GM18502 (cell line): Measurements from ENCODE around the gene NUP205.

Source experiments
- ATAC-seq: cut with Tn5 transposase; IDR thresholded peaks from one replicate; pipeline ENCODE4 v1.9.1; 2021; ENCODE audit warnings: mild to moderate bottlenecking; ENCODE audit not compliant: unreplicated experiment, poor library complexity

The NUP205 gene

DNA sequence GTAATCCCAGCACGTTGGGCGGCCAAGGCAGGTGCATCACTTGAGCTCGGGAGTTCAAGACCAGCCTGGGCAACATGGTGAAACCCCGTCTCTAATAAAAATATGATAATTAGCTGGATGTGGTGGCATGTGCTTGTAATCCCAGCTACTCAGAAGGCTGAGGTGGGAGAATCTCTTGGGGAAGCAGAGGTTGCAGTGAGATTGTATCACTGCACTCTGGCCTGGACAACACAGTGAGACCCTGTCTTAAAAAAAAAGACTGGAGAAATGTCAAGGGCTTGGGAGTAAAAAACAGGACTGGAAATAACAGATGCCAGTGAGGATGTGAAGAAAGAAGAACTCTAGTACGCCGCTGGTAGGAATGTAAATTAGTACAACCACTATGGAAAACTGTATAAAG lies 16.7 kb upstream of the NUP205 start:
- no peak for ATAC-seq

DNA sequence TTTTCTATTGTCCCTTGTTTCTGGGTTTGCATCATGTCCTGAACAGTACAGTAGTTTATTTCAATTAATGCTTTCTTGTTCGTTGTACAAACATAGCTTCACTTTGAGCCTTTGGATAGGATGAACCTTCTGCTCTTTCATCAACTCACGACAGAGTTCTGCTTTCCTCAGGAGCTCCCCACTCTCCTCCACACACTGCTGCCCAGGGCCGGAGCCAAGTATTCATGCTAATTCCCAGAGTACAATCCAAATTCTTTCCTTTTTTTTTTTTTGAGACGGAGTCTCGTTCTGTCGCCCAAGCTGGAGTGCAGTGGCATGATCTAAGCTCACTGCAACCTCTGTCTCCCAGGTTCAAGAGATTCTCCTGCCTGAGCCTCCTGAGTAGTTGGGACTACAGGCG lies 7.5 kb upstream of the NUP205 start:
- no peak for ATAC-seq

DNA sequence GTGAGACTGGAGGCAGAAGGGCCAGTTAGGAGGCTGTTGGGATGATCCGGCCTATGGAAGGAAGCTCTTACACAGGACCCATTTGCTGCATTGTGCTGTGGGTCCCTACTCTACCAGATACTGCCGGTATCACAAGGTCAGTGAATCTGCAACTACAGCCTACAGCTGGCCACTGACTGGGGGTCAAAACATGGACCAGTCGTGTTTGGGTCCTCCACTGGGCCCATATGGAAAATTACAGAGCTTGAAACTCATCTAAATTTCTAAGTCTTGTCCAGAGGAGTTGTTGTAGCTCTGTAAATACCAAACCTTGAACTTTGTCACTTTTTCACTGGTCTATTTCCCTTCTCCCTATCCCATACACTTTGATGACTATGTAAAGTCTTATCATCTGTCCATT lies 5.6 kb upstream of the NUP205 start:
- ATAC-seq, result no peak

DNA sequence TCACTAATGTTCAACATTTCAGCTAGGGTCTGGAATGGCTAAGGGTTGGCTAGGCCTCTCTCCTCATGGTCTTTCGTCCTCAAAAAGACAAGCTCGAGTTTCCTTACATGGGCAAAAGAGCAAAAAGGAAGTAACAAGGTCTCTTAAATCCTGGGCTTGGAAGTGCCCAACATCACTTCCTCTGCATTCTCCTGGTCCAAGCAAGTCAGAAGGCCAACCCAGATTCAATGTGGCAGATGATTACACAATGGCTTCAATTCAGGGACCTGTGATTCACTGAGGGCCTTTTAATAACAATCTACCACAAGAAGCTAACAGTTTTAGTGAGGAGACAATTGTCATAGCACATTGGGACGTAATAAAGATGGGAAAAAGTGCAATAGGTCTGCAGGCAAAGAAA lies 4.4 kb upstream of the NUP205 start:
- no peak for ATAC-seq

DNA sequence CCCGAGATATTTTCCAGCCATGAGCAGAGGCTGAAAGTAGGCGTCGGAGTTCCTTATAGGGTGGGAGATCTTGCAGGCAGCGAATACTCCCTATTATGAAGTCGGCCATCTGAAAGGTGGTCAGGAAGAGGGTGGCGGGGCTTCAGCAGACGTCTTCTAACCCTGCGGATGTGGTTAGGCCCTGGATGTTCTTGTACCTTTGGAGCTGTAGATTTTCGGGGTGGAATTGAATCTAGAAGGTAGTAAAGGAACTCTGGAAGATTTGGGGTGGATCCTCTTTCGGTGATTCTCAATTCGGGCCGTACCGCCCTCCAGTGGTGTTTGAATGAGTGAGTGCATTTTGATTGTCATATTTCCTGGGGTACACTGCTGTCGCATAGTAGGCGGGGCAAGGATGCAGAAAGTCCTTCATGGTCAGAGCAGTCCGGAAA lies 635 bp downstream of the NUP205 start:
- ATAC-seq, result peak; percentile 78

DNA sequence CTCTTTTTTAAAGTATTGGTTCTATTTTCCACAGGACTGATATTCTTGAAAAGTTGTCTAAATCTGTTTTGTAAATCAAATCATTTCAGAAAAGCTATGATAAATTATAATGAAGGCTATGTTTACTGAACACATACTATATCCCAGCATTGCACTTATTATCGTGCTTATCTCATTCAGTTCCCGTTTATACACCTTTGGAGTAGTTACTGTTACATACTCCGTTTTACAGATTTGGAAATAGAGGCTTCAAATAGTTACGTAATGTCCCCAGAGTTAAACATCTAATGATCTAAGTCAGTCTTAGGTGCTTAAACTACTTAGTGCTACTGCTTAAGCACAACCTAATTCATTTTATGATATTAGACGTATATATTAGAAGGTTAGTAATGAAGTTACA lies 1.2 kb downstream of the NUP205 start:
- no peak for ATAC-seq

DNA sequence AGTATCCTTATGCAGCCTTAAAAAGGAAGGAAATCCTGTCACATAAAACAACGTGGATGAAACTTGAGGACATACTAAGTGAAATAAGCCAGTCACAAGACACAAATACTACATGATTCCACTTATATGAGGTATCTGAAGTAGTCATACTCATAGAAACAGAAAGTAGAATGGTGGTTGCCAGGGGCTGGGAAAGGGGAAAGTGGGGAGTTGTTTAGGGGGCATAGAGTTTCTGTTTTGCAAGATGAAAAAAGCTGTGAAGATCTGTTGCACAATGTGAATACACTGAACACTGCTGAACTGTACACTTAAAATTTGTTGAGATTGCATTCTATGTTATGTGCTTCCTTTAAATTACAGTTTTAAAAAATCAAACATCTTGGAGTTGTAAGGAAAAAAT lies 2.9 kb downstream of the NUP205 start:
- ATAC-seq, result no peak

DNA sequence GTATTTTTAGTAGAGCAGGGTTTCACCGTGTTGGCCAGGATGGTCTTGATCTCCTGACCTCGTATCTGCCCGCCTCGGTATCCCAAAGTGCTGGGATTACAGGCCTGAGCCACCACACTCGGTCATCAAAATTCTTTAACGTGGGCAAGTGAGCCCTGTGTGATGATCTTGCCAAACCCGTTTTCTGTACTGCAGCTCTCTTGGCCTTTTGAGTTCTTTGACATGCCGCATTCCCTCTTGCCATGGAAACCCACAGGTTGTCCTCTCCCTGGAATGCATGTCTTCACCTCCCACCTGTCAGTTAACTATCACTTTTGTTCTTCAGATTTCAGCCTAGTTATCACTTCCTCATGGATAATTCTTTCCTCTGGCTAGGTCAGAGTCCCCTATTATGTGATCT lies 5.0 kb downstream of the NUP205 start:
- ATAC-seq, result no peak

DNA sequence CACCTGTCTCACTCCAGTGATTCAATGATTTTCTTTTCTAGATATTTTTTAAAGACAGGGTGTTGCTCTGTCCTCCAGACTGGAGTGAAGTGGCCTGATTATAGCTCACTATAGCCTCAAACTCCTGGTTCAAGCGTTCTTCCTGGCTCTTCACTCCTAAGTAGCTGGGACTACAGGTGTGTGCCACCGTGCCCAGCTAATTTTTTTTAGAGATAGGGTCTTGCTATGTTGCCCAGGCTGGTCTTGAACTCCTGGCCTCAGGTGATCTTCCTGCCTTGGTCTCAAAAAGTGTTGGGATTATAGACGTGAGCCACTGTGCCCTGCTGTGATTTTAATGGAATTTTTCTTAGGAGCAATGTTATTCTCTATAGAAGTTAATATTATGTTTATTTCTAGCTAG lies 14.1 kb downstream of the NUP205 start:
- ATAC-seq, result no peak

DNA sequence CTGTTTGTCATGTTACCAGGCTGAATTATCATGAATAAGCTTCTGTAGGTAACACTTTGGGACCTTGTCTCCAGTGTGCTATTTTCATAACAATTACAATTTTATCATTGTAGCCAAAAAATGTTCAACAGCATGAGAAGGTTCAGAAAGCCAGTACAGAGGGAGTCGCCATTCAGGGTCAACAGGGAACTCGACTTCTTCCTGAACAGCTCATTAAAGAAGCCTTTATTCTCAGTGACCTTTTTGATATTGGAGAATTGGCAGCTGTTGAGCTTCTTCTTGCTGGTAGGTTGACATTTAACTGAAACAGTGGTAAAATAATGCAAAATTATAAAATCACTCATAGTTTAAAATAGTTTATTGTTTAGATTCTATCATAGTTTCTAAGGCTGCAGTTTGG lies 15.8 kb downstream of the NUP205 start:
- ATAC-seq, result no peak

DNA sequence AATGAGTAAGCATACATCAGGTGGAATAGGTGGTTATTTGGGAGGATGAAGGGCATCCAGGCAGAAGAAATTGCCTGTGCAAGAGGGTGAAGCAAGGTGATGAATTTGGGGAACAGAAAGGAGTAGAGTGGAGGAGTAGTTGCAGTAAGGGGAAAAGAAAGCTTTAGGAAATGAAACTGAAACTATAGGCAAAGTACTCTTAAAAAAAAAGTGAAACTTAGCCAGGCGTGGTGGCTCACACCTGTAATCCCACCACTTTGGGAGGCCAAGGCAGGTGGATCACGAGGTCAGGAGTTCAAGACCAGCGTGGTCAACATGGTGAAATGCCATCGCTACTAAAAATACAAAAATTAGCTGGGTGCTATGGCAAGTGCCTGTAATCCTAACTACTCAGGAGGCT lies 17.6 kb downstream of the NUP205 start:
- ATAC-seq, result no peak

DNA sequence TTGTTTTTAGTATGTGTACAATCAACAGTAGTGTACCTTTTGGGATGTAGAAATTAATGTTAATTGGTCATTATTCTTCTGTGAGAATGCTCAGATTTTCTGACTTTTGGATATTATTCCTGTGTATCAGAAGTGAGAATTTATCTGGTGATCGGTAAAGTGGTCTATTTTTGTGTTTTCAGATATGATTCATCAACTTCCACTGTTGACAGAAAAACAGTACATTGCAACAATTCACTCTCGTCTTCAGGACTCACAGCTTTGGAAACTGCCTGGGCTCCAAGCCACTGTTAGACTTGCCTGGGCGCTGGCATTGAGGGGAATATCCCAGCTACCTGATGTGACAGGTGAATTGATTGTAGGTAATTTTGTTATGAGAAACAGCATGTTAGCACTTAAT lies 20.9 kb downstream of the NUP205 start:
- ATAC-seq, result no peak

DNA sequence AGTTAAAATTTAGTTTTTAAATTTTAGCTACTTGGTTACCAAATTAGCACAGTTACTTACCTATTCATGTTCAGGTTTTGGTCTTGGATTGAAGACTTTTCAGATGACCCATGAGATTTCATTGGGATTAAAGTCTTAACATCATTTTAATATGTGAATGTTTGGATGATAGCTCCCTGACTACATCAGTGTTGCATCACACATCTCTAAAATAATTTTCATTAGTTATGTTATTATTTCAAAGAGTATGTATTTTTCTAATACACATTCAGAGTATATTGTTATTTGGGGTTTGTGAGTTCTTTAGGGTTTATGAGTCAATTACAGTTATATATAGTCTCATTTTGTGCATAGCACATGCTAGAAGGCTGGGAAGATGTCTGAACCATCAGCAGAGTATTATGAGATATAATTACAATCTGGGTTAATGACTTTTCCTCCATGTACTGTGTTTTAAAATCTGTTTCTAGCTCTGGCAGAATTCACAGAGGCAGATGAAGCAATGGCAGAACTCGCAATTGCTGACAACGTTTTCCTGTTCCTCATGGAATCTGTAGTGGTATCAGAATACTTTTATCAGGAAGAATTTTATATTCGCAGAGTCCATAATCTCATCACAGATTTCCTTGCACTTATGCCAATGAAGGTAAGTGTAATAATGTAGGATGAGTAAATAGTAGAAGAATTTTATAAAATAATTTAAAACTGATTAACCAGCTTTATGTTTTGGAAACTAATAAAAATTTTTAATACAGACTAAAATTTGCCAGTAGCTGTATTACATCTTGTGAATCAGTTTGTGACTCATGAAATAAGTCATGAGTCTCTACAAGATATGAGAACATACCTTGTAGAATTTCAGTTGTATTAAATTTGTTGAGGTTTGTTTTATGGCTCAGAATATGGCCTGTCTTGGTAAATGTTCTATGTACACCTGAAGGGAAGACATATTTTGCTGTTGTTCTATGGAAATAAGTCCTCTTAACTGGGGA lies 26.9 kb downstream of the NUP205 start:
- ATAC-seq, result no peak

DNA sequence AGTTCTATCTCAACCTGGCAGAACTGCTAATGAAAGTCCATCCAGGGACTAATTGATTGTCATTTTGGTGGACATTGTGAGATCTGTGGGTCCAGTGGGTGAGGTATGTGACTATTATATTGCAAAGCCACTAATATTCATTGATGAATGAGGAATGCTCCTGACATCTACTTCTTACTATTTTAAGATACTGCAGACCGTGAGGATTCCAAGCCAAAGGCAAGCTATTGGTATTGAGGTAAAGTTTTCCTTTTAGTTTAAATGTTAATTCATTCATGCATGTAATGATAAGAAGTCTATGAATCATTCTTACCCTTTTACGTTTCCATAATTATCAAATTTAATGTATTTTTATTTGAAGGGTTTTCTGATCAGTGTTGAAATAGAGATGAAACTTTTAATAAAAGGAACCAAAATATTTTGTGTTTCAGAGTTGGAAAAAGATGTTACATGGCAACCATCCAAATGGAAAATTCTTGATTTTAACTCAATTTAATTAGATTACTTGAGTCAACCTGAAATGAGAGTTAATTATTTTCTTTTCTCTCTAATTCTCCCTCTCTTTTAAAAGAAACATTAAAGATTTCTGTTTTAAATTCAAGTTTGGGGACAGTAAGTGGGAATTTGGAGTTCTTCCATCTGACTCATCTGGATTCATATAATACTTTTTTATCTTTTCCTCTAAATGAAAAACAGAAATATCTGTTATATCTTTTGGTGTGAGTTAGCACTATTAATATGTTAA lies 39.6 kb downstream of the NUP205 start:
- ATAC-seq, result no peak

DNA sequence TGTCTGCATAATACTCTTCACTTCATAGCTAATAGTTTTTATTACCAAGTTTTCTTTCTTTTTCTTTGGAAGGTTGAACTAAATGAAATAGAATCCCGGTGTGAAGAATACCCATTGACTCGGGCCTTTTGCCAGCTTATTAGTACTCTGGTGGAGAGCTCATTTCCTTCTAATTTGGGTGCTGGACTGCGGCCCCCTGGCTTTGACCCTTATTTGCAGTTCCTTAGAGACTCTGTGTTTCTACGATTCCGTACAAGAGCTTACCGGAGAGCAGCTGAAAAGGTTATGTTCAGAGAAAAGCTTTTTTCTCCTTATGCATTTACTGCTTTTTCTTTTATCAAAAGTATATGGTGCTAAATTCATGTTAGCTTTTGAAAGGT lies 40.2 kb downstream of the NUP205 start:
- ATAC-seq, result no peak

DNA sequence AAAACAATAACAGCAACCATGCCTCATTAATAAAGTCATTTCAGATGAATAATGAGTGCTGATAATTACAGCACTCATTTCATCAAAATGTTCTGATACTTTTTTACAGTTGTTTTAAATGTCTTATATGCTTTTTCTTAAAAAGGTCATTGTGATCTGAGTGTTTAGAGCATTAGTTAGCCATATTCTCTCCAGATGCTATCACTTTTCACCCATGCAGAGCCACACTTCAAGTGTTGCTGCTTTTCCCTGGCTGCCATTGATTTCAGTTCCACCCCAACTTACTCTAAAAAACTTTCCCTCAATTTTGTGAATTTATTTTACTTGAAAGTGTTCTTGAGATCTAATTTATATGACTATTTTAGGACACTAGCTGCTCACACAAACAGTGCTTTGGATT lies 41.8 kb downstream of the NUP205 start:
- ATAC-seq, result no peak

DNA sequence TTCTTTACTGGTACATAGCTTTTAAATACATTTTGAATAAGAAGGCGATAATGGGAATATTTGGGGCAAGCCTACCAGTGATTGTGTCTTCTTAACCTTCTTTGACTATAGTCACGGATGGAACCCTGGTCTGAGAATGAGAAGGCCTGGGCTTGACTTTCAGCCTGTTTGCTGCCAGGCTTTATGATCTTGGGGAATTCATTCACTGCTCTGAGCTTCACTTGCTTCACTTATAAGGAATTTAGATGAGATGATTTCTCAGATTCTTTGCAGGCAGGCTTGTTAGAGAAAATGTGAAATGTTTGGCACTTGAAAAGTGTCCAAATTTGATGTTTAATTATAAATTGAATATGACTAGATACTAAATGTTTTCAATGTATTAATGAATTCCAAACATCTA lies 42.5 kb downstream of the NUP205 start:
- no peak for ATAC-seq

DNA sequence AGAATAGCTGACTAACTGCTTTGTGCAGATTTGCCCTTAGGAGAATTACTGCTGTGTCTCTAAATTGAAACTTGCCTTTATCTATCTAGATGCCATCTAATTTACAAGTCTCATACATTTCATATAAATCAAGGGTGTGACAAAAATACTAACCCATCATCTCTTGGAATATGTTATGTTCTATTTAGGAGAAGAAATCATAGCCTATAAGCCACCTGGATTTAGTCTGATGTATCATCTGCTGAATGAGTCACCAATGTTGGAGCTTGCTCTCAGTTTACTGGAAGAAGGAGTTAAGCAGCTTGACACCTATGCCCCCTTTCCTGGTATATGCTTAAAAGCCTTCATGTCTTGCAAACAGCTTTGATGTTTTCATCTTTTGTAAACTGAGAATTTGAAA lies 43.5 kb downstream of the NUP205 start:
- no peak for ATAC-seq

DNA sequence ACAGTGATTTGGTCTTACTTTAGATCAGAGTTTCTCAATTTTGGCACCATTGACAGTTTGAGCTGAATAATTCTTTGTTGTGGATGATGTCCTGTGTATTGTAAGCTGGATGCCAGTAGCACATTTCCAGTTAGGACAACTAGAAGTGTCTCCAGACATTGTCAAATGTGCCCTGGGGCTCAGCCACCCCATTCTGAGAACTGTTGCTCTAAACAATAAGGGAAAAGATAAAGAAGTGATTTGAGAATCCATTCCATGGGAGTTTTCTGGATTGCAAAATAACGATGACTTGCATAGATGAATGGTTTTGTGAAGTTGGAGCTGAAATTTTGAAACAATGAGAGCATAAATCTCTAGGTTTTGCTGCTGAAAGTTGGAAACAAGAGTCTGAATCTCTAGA lies 44.6 kb downstream of the NUP205 start:
- ATAC-seq, result no peak

DNA sequence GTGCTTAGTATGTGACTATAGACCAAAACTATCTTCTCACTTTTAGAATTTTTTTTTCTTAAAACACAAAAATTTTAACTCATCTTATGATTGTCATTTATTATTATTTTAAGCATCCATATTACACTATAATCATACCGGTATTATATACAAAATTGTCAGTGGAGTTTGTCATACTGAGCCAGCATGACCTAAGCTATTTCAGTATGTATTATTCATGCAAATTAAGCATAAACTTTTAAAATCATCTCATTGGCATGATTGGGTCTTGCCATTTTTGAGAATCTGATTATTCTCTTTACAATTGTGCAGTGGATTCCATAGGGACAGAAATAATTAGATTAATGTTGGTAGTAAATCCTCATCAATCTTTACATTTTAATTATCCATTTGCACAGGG lies 58.4 kb downstream of the NUP205 start:
- no peak for ATAC-seq

DNA sequence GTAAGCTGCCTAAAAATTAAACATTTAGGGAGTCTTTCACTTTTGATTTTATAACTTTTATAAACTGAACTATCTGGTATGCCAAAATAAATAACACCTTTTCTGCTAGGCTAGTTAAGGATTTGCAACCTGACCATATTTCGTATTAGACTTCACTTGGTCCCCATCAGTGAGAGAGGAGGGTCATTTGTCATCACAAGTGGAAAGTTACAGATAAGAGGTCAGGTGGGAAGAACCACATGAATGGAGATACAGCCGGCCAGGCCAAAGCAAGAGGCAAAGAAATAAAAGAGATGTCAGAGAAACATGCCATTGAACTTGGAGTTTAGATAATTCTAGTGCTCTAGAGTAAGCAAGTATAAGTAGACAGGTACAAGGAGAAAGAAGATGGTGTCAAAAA lies 60.1 kb downstream of the NUP205 start:
- no peak for ATAC-seq

DNA sequence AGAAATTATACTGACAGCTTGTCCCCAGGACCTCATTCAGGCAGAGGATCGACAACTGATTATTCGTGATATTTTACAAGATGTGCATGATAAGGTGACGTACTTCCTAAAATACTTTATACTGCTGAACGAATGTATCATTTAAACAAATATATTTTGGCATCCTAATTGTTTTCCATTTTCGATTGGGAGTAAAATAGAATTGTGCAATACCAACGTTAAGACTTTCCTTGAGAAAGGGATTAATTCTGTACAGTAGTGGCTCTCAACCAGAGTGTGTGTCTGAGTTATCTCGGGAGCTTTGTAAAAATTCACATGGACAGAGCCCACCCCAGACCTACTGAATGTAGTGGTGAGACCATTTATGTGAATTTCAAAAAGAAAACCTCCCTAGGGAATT lies 60.8 kb downstream of the NUP205 start:
- no peak for ATAC-seq
